Measurements from ENCODE around the gene GALK1.
A peak's percentile ranks its signal among the peaks of the same experiment; 100 is the strongest.
"Not testable (repeated sequence)": the region's sequence is repeated elsewhere in the genome, so short reads cannot be mapped to it uniquely, and the experiment has no call there.

GALK1 gene

DNA sequence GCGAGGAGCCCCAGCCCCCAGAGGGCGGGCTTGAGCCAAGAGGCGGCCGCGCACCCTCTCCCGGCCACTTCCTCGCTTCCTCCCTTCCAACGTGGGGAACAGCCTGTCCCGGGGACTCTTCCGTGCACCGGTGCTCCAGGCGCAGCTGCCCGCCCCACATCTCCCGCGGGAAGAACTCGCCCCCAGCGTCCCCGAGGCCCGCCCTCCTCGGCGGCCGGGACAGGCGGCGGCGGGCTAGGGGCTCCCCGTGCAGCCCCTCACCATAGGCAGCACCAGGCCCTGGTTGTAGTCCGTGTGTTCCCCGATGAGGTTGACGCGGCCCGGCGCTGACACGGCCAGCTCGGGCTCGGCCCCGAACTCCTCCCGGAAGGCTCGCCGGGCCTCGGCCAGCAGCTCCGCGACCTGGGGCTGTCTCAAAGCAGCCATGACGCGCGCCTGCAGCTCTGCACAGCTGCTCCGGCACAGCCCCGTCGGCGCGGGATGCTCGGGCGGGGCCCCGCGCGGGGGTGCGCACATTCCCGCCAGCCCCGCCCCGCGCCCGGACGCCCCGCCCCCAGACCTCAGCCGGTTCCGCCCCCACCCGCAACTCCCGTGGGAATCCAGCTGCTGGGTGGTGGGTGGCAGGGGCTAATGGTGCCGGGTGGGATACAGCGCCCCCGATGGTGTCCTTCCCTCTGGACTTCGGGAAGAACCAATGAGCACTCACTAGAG, at the start of gene GALK1:
GALK1 (minus strand) TSS at position 482 of the 711 bp plus-strand sequence; CDS start at position 426, 56 bp downstream.
- peak; percentile 65 for DNase-seq (ENCODE audit: low spot score)

DNA sequence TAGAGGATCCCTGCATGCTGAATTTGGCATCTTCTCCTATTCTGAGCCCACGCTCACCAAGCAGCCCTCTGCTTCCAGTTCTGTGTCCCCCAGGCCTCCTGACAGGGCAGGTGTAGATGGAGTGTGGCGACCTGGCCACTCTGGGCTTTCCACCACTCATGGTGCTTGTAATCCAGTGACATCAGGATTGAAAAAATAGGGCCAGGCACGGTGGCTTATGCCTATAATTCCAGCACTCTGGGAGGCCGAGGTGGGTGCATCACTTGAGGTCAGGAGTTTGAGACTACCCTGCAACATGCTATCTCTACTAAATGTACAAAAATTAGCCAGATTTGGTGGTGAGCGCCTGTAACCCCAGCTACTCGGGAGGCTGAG, 49.0 kb upstream of the GALK1 start:
- no peak for DNase-seq (ENCODE audit: low spot score)

DNA sequence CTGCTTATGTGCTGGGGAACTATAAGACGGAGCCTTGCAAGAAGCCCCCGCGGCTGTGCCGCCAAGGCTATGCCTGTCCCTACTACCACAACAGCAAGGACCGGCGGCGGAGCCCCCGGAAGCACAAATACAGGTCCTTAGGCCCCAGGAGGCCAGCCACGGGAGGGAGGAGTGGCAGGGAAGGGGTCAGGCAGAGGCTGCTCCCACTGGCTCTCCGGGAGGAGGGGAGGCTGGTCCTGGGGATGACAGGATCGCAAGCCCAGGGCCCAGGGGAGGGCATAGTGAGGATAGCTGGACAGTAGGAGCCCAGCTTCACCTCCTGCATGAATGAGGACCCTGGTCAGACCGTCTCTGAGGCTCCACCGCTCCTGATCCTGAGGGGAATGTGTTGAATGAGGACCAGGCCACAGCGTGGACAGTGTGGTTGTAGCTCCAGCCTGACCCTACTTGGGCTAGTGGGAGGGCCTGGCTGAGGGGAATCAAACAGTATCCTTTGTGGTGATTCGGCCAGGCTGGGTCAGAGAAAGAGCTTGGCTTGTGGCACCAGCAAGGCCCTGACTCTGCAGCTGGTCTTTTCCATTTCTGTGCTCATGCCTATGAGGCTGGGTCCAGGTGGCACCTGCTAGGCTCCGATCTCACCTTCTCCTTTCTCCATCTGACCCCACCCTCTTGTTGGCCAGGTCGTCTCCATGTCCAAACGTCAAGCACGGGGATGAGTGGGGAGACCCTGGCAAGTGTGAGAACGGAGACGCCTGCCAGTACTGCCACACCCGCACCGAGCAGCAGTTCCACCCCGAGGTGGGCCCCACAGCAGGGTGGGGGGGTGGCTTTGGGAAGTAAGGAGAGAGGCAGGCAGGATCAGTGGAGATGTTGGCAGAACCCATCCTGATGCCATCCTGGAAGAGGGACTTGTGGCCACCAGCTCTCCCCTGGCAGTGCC, 48.4 kb upstream of the GALK1 start:
- DNase-seq (ENCODE audit: low spot score): no peak

DNA sequence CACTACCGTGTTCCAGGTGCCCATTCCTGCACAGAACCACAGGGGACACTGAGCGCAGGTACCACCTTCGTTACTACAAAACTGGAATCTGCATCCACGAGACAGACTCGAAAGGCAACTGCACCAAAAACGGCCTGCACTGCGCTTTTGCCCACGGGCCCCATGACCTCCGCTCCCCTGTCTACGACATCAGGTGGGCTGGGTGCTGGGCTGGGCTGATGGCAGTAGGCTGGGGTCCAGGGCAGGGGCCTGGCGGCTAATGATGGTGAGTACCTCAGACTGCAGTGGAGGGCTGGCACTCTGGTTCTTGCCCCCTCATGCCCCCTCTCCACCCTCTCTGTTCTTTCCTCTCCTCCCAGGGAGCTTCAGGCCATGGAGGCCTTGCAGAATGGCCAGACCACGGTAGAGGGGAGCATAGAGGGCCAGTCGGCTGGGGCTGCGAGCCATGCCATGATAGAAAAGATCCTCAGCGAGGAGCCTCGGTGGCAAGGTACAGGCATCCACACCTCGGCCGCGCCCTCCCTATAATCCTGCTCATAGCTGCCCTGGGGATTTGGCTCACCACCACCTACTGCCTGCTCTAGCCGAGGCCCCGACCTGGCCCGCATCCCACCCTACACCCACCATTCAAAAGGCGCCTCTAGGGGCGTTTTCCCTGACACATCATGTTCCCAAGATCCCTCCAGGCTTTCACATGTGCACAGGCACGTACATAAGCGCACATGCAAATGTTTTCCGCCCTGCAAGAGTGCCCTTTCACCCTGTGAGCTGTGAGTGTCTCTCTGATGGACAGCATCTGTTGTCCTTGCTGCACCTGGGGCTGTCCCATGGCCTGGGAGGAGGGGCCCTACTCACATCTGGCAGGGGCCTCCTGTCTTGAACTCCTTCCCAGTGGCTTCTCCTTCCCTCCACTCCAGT, 47.4 kb upstream of the GALK1 start:
- no peak for DNase-seq (ENCODE audit: low spot score)

DNA sequence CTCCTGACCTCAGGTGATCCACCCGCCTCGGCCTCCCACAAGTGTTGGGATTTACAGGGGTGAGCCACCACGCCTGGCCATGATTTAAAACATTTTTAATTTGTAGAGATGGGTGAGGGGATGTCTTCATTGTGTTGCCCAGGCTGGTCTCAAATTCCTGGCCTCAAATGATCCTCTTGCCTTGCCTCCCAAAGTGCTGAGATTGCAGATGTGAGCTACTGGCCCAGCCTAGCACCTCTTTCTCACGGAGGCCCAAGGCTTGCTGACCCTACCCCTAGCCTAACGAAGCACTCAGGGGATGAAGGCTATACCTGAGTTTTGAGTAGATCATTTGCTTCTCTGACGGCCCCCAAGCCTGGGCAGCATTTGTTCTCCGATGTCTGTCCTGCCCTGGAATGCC, 46.2 kb upstream of the GALK1 start:
- no peak for DNase-seq (ENCODE audit: low spot score)

DNA sequence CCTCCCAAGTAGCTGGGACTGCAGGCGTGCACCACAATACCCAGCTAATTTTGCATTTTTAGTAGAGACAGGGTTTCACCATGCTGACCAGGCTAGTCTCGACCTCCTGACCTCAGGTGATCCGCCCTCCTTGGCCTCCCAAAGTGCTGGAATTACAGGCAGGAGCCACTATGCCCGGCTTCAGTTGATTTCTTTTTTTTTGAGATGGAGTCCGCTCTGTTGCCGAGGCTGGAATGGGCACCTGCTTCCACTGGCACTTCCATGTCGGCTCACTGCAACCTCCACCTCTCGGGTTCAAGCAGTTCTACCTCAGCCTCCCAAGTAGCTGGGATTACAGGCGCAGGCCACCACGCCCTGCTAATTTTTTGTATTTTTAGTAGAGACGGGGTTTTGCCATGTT, 45.8 kb upstream of the GALK1 start:
- not testable (repeated sequence) for DNase-seq (ENCODE audit: low spot score)

DNA sequence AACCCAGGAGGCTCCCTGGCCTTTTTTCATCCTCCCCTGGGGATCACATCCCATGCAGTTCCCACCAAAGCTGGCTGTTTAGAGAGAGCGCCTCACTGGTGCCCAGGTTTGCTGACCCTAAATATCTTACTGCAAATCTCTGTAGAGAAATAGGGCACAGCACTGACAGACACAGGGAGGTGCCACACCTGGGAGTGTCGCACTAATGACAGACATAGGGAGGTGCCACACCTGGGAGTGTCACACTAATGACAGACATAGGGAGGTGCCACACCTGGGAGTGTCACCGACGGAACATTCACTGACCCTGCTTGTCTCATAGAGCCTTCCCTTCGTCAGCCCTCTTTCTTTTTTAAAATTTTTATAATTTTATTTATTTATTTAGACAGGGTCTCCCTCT, 45.2 kb upstream of the GALK1 start:
- DNase-seq (ENCODE audit: low spot score): no peak

DNA sequence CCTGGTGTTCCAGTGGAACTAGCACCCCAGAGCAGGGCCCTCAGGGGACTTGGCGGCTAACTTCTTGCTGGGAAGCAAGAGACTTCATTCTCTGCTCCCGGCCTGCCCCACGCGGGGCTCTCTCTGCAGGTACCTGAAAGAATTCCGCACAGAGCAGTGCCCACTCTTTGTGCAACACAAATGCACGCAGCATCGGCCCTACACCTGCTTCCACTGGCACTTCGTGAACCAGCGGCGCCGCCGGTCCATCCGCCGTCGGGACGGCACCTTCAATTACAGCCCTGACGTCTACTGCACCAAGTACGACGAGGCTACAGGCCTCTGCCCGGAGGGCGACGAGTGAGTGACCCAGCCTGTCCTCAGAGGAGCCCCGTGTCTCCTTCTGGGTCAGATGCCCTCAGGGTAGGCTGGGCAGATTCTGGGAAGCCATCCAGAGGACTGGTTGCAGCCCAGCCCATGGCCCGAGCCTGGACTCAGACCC, 44.7 kb upstream of the GALK1 start:
- DNase-seq (ENCODE audit: low spot score): no peak

DNA sequence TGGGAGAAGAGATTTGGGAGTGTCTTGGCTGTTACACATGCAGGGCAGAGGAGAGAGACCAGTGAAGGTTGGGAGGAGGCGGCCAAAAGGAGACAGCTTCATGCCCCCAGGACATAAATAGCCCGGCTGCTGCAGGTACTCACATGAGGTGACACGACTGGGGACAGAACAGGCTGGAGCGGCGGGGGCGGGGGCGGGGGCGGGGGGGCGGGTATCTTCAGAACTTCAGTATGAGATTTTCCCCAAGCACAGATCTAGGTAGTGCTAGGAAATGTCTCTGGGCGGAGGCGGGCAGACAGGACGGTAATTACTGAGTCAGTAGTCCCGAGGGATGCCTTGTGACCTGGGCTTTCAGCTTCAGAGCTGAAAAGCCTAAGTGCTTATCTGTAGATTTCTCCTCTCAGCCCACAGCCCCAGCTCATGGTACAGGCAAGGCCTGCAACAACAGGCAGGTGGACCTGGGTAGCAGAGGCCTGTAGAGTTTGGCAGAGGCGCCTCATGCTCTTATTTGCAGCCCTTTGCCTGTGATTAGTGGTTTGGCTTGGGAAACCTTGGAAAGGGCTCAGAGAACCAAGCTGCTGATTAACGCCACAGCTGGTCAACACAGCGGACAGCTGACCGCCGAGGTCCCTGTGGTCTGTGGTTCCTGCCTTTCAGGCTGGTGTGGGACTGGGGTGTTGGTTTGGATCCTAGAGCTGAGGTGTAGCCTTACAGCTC, 44.1 kb upstream of the GALK1 start:
- no peak for DNase-seq (ENCODE audit: low spot score)

DNA sequence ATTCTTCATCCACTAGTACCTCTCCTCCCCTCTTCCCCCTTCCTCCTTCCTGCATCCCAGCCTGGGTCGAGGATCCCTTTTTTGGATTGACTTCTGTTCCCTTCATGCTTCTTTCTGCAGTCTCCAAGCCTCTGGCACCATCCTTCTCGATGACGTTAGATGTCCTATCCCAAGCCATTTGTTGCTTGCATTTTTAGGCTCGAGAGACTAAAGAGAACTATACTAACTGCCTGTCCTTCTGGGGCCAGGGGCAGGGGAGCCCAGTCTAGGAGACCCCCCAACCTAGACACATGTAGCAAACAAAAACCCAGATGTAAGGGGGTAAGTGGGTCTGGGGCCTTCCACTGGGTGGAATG, 43.5 kb upstream of the GALK1 start:
- DNase-seq (ENCODE audit: low spot score): no peak

DNA sequence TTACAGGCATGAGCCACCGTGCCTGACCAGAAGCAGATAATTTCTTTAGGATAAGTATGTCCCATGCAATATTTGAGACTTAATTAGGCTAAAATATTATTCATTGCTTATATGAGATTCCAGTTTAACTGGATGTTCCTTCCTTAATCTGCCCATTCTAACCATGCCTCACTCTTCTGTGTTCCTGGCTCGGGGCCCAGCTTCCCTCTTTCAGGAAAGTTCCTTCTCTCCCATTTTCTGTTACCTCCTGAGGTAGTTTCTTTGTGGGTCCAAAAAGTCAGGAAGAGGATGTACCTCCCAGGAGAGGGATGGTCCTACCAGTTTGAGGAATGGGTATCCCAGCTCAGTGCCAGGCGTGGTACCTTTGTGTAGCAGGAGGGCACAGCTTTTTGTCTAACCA, 42.9 kb upstream of the GALK1 start:
- DNase-seq (ENCODE audit: low spot score): no peak

DNA sequence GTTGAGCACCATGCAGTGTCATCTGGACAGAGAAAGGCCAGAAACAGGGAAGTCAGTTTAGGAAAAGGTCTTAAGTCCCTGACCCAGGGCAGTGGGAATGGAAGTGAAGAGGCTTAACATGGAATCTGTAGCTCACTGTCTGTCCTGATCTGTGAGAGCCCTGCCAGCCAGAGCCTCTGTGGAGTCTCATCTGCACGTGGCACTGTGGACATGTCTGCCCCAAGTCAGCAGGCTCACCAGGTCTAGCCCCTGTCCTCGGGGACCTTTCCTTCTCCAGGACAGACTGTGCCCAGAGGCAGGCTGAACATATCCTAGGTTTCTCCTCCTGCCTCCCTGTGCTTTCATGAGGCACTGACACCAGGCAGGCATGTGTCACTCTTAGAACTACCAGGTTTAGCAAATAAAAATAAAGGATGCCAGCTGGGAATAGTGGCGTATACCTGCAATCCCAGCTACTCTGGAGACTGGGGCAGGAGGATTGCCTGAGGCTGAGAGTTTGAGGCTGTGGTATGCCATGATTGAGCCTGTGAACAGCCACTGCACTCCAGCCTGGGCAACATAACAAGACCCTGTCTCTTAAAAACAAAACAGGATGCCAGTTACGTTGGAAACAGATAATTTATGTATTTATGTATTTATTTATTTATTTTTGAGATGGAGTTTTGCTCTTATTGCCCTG, 42.0 kb upstream of the GALK1 start:
- DNase-seq (ENCODE audit: low spot score): no peak

DNA sequence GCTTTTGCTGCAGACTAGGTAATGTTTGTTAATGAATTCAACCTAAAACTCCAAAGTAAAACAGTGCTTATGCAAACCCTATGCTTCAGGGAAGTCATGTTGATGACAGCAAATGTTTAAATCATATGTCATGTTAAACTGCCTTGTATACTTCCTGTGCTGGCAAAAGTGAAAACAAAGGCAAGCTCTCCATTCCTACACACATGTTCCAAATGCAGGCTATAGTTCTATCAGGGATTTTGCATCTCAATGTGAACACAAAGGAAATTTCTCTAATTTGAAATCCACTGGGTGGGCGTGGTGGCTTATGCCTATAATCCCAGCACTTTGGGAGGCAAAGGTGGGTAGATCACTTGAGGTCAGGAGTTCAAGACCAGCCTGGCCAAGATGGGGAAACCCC, 38.9 kb upstream of the GALK1 start:
- no peak for DNase-seq (ENCODE audit: low spot score)

DNA sequence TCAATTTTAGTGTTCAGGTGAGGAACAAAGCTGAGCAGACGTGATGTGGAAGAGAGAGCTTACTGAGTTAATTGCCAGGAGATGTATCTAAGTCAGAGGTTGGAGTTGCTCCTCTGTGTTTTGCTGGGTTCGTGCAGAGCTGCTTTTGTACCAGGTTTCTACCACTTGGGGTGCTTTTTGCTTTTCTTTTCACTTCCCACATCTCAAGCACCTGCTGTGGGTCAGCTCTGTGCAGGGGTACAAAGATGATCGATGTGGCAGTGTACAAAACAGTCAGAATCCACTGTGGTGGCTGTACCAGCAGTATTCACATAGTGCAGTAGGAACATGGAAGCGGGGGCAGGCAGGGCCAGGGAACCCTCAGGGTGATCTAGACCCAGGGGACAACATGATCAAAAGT, 34.4 kb upstream of the GALK1 start:
- no peak for DNase-seq (ENCODE audit: low spot score)

DNA sequence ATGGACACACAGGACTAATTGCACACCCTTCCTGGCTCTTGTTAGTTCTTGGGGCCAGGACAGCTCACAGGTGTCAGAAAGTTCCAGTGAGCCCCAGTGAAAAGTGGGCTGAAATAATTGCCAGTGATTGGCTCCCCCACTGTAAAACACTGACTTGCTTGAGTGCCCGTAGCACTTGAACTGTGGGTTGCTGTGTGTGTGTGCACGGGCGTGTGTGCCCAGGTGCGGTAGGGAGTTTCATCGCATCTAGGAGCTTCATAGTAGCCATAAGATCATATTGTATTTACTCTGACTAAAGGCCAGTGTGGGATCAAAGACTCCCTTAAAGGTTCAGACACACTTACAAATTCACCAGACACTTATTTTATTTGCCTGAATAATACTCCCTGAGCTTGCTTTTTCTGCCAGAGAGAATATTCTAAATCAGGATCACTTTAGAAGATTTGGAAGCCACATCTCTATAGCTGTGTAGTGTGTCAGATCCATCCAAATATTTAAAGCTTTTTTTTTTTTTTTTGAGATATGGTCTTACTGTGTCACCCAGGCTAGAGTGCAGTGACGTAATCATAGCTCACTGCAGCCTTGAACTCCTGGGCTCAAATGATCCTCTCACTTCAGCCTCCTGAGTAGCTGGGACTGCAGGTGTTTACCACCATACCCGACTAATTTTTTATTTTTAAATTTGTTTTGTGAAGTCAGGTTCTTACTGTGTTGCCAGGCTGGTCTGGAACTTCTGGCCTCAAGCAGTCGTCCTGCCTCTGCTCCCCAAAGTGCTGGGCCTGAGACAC, 31.0 kb upstream of the GALK1 start:
- DNase-seq (ENCODE audit: low spot score): no peak

DNA sequence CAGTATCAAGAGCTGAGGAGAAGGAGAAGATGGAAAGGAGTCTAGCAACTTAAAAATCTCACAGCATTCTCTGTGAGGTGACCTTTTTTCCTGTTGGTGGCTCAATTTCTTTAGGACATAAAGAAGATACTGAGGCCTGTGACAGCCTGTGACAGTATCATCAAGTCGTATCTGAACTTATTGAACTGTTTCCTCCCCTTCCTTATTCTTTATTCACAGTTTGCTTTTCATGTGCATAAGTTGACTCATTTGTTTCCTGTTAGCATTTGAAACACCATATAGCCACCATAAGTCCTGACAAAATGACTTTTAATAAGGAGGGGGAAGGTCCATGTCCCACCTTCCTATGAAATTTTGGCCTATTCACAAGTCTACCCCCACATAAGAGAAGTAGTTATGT, 28.5 kb upstream of the GALK1 start:
- DNase-seq (ENCODE audit: low spot score): no peak

DNA sequence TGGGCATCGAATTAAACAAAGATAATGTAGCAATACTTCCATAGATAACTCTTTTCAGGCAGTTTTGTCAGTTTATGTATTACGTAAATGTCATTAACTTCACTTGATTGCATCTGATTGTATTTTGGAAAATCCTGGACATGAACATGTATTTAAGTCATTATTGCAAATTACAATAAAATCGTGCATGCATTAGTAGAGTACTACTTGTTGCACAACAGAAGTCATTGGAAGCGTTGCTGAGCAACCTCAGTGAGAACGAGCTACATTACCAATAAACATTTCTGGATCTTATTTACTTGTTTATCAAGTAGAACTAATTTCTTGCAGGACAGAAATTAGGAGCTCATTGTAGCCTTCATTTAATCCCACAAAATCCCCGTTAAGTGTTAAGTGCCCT, 26.3 kb upstream of the GALK1 start:
- no peak for DNase-seq (ENCODE audit: low spot score)

DNA sequence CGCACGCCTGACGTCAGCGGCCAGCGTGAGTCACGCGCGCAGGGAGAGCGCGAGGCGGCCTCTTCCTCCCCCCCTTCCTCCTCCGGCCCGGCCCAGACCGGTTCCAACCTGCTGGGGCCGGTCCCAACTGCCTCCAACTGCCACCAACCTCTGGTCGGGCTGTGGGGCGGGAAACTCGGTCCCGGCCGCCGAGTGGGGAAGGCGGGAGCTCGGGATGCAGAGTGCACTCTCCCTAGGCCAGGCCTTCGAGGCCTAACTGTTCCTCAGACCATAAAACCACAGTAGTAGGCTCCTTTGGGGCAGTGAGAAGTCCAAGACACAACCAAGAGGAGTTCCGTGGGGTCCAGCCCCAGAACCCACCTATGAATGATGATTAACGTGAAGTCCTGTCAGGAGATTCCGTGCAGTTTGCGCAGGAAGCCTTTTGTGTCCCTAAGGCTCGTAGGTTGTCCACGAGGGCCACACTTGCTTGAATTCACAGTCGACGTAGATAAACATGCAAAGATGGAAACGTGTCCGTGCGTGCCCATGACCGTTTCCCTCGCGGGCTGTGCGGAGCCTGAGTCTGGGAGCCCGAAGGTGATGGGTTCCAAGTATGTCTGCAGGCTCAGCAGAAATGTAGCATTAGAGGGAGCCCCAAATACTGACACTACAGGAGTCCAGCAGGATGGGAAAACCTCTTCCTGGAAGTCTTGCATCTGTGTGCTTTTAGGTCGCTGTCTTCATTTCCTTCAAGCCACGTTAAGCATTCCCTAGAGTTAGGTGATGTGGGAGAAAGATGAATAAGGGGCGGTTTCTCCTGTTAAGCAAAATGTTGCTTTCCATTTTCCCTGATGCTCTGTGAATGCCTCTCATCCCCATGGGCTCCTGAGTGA, 20.3 kb upstream of the GALK1 start:
- DNase-seq (ENCODE audit: low spot score): peak; percentile 92

DNA sequence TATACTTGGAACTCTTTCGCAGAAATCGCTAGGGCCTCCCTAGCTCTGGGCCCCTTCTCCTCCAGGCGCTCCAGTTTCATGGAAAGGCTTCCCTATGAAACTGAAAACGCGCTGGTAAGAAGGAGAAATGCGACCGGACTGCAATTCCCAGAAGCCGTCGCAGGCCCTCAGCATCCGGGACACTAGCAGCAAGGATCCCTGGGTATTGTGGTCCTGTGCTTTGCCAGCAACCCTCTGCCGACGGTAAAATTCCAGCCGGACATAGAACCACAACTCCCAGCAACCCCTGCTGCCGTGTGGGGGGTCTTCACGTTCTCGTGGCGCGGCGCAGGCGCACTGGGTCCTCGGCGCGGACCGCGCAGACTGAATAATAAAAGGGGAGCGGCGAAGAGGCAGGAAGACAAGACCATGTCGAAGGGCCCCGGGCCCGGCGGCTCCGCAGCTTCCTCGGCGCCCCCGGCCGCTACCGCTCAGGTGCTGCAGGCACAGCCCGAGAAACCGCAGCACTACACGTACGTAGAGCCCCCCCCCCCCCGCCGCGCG, 19.6 kb upstream of the GALK1 start, which contains the start of gene UNK:
UNK (plus strand) TSS at position 334 of the 543 bp plus-strand sequence; CDS start at position 409, 75 bp downstream.
- peak; percentile 98 for DNase-seq (ENCODE audit: low spot score)
